ENCODE results near the gene DSCAML1.

Gene DSCAML1

DNA sequence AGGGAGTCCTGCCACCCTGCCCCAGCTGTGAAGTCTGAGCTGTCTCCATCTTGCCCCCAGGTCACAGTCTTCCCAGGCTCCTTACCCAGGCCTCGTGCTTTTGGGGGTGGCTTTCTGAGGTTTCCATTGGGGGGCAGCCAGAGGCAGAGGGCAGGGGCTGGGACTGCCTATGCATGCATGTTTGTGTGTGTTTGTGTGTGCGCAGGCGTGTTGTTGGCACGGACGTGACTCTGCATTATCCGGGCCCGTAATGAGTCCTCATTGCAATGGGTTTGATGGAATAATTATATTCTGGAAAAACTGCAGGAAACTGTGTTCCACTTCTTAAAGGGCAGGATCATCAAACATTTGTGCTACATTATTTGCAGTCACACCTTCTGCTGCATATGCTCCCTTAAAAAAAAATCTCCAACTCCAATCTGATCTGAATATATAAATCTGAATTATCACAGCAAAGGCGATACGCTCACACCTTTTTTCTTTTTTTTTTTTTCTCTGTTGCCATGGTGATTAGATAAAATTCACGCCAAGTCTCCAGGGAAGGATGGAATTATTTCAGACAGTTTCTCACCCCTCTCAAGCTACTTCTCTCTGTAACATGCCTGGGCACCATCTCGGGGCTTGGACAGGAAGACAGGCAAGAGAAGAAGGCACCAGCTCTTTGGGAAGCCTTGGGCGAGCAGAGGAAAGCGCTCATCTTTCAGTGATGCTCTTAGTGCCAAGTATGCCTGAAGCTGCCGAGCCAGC is 45.9 kb downstream of the DSCAML1 start:
- DNase-seq (ENCODE audit: low read depth) = no peak

- no peak for DNase-seq (ENCODE audit: low read depth)
Observed at GRCh38 chr11:117750357-117750756, 46.7 kb downstream of the DSCAML1 start.

- DNase-seq (ENCODE audit: low read depth) = no peak
Observed at GRCh38 chr11:117749541-117749910, 47.5 kb downstream of the DSCAML1 start.

DNA sequence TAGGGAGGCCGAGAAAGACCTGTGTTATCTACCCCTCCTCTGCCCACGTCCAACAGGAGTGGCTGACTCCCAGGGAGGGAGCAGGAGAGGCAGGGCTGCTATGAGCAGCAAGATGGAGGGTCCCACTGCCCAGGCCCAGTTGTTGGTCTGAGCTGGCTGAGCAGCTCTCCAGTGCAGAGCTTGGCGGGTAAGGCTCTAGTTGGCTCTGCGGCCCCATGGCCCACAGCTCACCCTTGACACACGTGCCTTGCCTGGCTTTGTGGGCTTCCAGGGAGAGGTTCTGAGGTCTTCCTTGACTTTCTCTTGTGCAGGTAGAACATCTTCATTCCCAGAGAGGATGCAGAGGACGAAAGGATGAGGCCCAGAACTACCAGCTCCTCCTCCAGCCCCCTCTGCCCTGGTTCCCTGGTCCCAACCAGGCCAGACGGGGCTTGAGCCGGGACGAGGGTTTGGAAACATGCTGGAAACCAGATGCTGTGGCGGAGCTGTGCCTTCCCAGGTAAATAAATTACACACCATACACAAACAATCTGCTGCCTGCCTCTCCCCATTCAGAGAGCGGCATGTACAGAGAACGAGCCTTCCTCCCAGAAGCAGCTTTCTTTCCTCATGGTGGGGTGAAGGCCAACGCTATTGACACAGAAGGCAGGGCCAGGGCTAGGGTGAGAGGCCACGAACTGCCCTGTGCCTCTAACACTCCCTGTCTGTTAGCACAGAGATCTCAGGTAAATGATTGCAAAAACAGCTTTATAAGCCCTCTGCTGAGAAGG is 48.1 kb downstream of the DSCAML1 start:
- no peak for DNase-seq (ENCODE audit: low read depth)

DNA sequence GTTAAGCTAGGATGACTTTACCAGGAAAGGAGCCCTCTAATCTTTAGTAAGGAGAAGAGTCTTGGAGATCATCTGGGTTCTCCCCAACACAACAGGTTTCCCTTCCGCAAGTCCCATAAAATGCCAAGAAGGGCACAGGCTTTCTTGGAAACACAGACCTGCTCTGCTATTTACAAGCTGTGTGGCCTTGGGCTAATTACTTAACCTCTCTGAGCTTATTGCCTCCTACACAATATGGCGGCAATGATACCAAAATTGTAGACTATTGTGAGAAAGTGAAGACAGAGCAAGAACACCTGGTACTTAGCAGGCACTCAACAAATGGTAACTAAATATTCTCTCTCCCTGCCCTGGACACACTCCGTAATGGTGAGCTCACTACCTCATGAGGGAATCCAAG is 49.1 kb downstream of the DSCAML1 start:
- no peak for DNase-seq (ENCODE audit: low read depth)

DNA sequence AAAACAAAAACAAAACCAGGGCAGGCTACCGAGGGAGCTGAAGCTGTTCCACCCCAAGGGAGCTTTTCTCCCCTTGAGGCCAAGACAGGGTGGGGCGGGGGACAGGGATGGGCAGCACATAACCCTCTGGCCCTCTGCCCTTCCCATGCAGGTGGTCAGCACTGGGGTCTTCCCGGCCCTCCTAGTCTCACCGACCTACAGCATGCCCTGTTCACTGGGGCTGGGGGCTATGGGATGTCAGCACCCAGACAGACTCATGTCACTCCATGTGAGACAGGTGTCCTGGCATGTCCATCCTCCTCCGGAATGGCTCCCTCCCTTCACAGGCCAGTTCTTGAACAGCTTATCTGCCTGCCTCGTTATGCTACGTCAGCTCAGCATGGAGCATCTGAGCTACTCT is 51.7 kb downstream of the DSCAML1 start:
- no peak for DNase-seq (ENCODE audit: low read depth)

DNA sequence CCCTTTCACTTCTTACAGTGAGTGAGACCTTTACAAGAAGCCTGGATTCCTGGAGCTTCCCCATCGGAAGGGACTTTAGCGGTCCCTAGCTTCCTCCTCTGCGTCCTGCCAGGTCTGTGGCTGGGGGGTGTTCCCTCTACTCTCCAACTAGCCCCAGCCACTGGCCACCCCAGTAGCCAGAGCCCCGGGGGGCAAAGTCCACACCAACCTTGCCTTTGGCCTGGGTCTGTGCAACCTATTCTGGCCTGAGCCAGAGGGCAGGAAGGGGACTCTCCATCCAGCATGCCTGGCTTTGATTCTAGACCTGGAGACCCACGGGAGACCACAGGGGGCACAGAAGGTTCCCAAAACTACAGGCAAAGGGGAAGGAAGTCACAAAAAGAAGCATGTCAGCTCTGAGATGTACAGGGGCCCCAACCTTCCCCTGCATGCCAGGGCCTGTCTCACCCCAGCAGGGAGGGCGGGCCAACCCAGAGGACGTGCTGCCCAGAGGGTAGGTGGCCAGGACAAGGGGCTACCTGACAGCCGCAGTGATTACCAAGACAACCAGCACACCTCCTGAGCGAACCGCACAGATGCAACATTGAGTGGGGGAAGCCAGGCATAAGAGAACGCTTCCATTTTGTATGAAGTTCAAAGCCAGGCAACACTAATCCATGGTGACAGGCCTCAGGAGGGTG is 52.4 kb downstream of the DSCAML1 start:
- no peak for DNase-seq (ENCODE audit: low read depth)

GRCh38 chr11:117743121-117743815 is 53.7 kb downstream of the DSCAML1 start:
- DNase-seq (ENCODE audit: low read depth) = no peak

DNA sequence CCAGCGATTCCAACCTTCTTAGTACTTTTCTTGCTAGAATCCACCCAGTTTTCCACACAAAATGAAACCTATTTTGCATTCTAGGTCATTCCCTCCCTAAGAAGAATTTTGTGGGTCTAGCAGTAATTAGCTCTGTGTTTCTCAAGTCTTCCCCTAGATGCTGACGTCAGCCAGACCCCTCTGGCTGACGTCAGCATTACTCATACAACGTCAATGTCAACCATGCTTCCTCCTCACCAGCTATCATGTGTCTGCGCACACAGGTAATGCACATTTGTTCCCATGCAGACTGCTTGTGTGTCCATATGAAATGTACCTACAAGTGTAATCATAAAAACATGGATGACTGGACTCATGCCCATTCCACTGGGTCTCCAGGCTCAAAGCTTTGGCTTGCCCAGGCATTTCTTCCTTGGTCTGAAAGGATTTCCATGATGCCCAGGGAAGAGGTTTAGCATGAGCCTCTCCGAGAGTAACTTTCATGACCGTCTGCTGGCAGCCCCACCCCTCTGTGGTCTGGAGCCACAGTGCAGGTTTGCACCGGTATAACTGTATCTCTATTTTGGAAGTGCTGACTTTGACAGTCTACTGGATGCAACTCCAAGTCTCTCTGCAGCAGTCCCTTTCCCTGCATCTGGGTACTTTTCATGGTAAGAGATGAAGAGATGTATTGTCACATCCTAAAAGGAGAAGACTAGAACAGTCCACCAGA is 58.6 kb downstream of the DSCAML1 start:
- DNase-seq (ENCODE audit: low read depth) = no peak

- DNase-seq (ENCODE audit: low read depth) = no peak
Observed at GRCh38 chr11:117735350-117735977, 61.6 kb downstream of the DSCAML1 start.

GRCh38 chr11:117734601-117735024 is 62.4 kb downstream of the DSCAML1 start:
- DNase-seq (ENCODE audit: low read depth) = no peak

DNA sequence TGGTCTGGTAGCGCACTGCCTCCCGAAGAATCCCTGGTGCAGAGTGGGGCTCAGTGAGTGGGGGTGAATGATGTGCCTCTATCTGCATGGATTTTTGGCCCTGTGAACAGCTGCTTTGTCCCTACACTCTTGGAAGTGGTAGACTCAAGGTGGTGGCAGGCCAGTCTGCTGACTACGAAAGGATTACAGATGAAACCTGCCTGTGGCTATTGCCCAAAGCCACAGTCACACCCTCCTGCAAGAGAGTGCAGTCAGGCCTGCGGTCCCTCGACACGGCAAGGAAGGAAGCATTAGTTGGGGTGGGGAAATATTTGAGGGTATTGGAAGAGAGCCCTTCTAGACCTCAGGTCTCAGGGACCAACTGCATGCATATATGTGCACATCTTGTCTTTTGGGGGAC is 63.7 kb downstream of the DSCAML1 start:
- no peak for DNase-seq (ENCODE audit: low read depth)

- DNase-seq (ENCODE audit: low read depth) = no peak
Observed at GRCh38 chr11:117731722-117732290, 65.2 kb downstream of the DSCAML1 start.

DNA sequence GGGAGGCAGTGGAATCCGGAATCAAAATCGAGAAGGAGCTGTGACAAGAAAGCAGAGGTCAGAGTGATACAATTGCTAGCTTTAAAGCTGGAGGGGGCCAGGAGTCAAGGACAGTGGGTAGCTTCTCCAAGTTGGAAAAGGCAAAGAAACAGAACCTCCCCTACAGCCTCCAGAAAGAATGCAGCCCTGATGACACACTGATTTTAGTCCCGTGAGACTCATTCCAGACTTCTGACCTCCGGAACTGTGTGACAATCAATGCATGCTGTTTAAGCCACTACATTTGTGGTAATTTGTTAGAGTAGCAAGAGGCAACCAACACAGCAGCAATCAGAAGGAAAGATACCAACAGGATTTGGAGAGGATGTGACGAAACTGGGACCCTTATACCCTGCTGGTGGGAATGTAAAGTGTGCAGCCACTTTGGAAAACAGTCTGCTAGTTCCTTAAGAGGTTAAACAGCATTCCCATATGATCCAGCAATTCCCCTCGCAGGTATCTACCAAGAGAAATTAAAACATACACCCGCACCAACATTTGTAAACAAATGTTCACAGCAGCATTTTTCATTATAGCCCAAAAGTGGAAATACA is 66.7 kb downstream of the DSCAML1 start:
- no peak for DNase-seq (ENCODE audit: low read depth)

GRCh38 chr11:117725048-117725734 is 71.8 kb downstream of the DSCAML1 start:
- DNase-seq (ENCODE audit: low read depth) = no peak

- no peak for DNase-seq (ENCODE audit: low read depth)
Observed at GRCh38 chr11:117724621-117725020, 72.4 kb downstream of the DSCAML1 start.

GRCh38 chr11:117724104-117724503 is 72.9 kb downstream of the DSCAML1 start:
- no peak for DNase-seq (ENCODE audit: low read depth)

GRCh38 chr11:117723277-117724024 is 73.6 kb downstream of the DSCAML1 start:
- DNase-seq (ENCODE audit: low read depth) = no peak

- no peak for DNase-seq (ENCODE audit: low read depth)
Observed at GRCh38 chr11:117722082-117722481, 74.9 kb downstream of the DSCAML1 start.

Measured in stimulated activated CD8-positive, alpha-beta memory T cell treated with anti-CD3 and anti-CD28 coated beads, Interleukin-12 subunit alpha, Interleukin-12 subunit beta, amount 100 ng/mL, for 4 hours (primary cell).